Fibroblast of villous mesenchyme (primary cell): Measurements from ENCODE around the gene CACNA1D. TPM values are rescaled to one million over a fixed set of nuclear protein-coding genes. Genes with fewer than 3 reads are reported as not detected.

ENCODE experiments used
- DNase-seq: peaks from one replicate; pipeline ENCODE4 v3.0.0-alpha.2; 2010; ENCODE audit warnings: low read depth
- H3K4me3 ChIP-seq: 2 replicates; pipeline ENCODE4 v1.5.1; 2011; ENCODE audit warnings: low read depth, mild to moderate bottlenecking, low read length
- CTCF ChIP-seq: IDR thresholded peaks from 2 replicates; pipeline ENCODE4 v1.5.1; 2012; ENCODE audit warnings: low read depth, mild to moderate bottlenecking, low read length; ENCODE audit not compliant: insufficient read depth
- small RNA-seq: library from RNA; depleted of rRNA; stranded (forward); fragments of <200 nt; gene quantifications from one replicate; pipeline ENCODE3, GENCODE V24; 2012
- total RNA-seq: library from RNA; depleted of rRNA; stranded (reverse); fragments of >200 nt; gene quantifications from 2 replicates; pipeline ENCODE4 v1.2.3, GENCODE V29; 2012

The CACNA1D gene
- total RNA-seq, 1 donor: not detected

GRCh38 chr3:53863145-53863544 lies 368.7 kb downstream of the CACNA1D start:
- DNase-seq: no peak
- H3K4me3 ChIP-seq: no peak overlapping the region
- TF ChIP-seq CTCF: no peak

Small RNAs within 50 kb of the gene (small RNA-seq; reads per million reads assigned to genes)
- gene AC012467.1: not detected
- gene RF00154: 9.9 reads per million, percentile 90 among the genes with 10 or more reads in this experiment

Other genes with a start within 250 kb of the CACNA1D start
- gene TKT, start 238.6 kb upstream of the CACNA1D start, total RNA-seq: 483 and 591 TPM in 2 replicates
- 12.9 and 19.9 TPM in 2 replicates for gene DCP1A, start 147.1 kb upstream of the CACNA1D start, total RNA-seq